NCI-H2029 treated with DMSO at 0.1 percent for 48 hours (cell line): Measurements from ENCODE around the gene INAVA.
"Not testable (repeated sequence)": the region's sequence is repeated elsewhere in the genome, so short reads cannot be mapped to it uniquely, and the experiment has no call there.

ENCODE experiments used
- DNase-seq: peaks from one replicate; lab custom pipeline; 2025; lab: John Stamatoyannopoulos, UW

Gene INAVA

GRCh38 chr1:200963888-200964287 lies 69.2 kb downstream of the INAVA start:
- not testable (repeated sequence) for DNase-seq
